HepG2 (cell line): ENCODE measurements around the gene POLG2. TPM values are rescaled to one million over a fixed set of nuclear protein-coding genes. Genes with fewer than 3 reads are reported as not detected.

Source experiments
- ATAC-seq: fragments of 200-7000 bp; cut with Tn5 transposase; 3 replicates; pipeline ENCODE4 v1.9.1; 2020; ENCODE audit warnings: mild to moderate bottlenecking, moderate library complexity
- BruUV-seq: library from RNA; stranded (reverse); fragments of 400-500 nt; replicated peaks from 2 replicates; lab custom pipeline; 2021; lab: Mats Ljungman, UMichigan
- CTCF ChIA-PET: fragments of 300-600 bp; formaldehyde crosslinking; extraction: SDS; loops from one replicate; lab custom pipeline; 2021; ENCODE audit warnings: low total read pairs, inconsistent platforms, low intra/inter-chr PET ratio; lab: Yijun Ruan, JAX
- POLR2A ChIA-PET: fragments of 350-600 bp; sonication (Branson Sonifier 250); formaldehyde crosslinking; loops from one replicate; lab custom pipeline; 2020; ENCODE audit warnings: antibody characterized with exemption, inconsistent platforms; lab: Yijun Ruan, JAX
- DNase-seq: peaks from one replicate; pipeline ENCODE4 v3.0.0-alpha.2; 2015; ENCODE audit warnings: low spot score
- FAIRE-seq: peaks from 3 replicates; lab custom pipeline; 2011; peaks lifted over from hg19 to GRCh38; lab: Jason Lieb, UNC
- H2AFZ ChIP-seq: one replicate; pipeline ENCODE4 v1.6.1; 2011; ENCODE audit warnings: low read length, inconsistent platforms
- H3K27ac ChIP-seq: fragments of 300-600 bp; 3 replicates; pipeline ENCODE4 v1.8.0; 2011; ENCODE audit warnings: mixed run types, mild to moderate bottlenecking, mixed read lengths, low read length, inconsistent platforms; ENCODE audit not compliant: insufficient read depth; ENCODE audit errors: extremely low read length
- H3K27me3 ChIP-seq, 2 experiments: fragments of 200-600 bp in 1 of 2; 2 replicates in 1 of 2; 3 replicates in 1 of 2; pipeline versions ENCODE4 v1.6.0 to v1.8.0; 2011; ENCODE audit warnings: low read length in 2 of 2, mild to moderate bottlenecking in 2 of 2, moderate library complexity in 2 of 2, inconsistent platforms in 1 of 2; ENCODE audit not compliant: insufficient read depth in 2 of 2, control insufficient read depth in 1 of 2
- H3K36me3 ChIP-seq, 2 experiments: fragments of 200-600 bp in 1 of 2; replicated peaks in 1 of 2; 2 replicates in 1 of 2; 3 replicates in 1 of 2; pipeline versions ENCODE4 v1.5.1 to v1.8.0; 2011; ENCODE audit warnings: low read length in 2 of 2, inconsistent platforms in 1 of 2; ENCODE audit not compliant: insufficient read depth in 2 of 2, control insufficient read depth in 1 of 2
- H3K4me1 ChIP-seq: 2 replicates; pipeline ENCODE4 v1.5.1; 2012; ENCODE audit warnings: low read length, inconsistent platforms; ENCODE audit not compliant: insufficient read depth
- H3K4me2 ChIP-seq: 2 replicates; pipeline ENCODE4 v1.6.0; 2011; ENCODE audit warnings: low read depth, low read length, inconsistent platforms
- H3K4me3 ChIP-seq, 3 experiments: fragments of 200-600 bp in 1 of 3; sonication (generic), shearing (Covaris generic) in 1 of 3; replicated peaks in 1 of 3; 2 replicates each; pipeline ENCODE4 v1.5.1; 2011 to 2016; ENCODE audit warnings: low read length in 3 of 3, inconsistent platforms in 2 of 3, low read depth in 2 of 3, mild to moderate bottlenecking in 2 of 3, control low read depth in 1 of 3, mixed read lengths in 1 of 3; ENCODE audit not compliant: insufficient read depth in 1 of 3
- H3K79me2 ChIP-seq: one replicate; pipeline ENCODE4 v1.6.1; 2011; ENCODE audit warnings: low read length, inconsistent platforms; ENCODE audit not compliant: insufficient read depth
- H3K9ac ChIP-seq: 2 replicates; pipeline ENCODE4 v1.6.0; 2011; ENCODE audit warnings: mild to moderate bottlenecking, low read depth, low read length, inconsistent platforms; ENCODE audit not compliant: insufficient read depth
- H3K9me3 ChIP-seq: 2 replicates; pipeline ENCODE4 v1.5.1; 2012; ENCODE audit warnings: mild to moderate bottlenecking, low read length
- H4K20me1 ChIP-seq: 2 replicates; pipeline ENCODE4 v1.6.0; 2011; ENCODE audit warnings: inconsistent platforms, mild to moderate bottlenecking, low read length, moderate library complexity; ENCODE audit not compliant: insufficient read depth
- CBFB ChIP-seq: sonication (generic); formaldehyde crosslinking; IDR thresholded peaks from 2 replicates; pipeline ENCODE4 v1.4.0; 2020; ENCODE audit warnings: missing genetic modification reagents
- FUBP1 ChIP-seq: sonication (generic); formaldehyde crosslinking; IDR thresholded peaks from 2 replicates; pipeline ENCODE4 v1.5.1; 2020; ENCODE audit warnings: missing genetic modification reagents, mild to moderate bottlenecking, borderline replicate concordance
- GATA4 ChIP-seq: sonication (generic); IDR thresholded peaks from 2 replicates; pipeline ENCODE4 v1.6.1; 2016; ENCODE audit warnings: antibody characterized with exemption, low read depth, borderline replicate concordance
- JUNB ChIP-seq: sonication (generic); formaldehyde crosslinking; IDR thresholded peaks from 2 replicates; pipeline ENCODE4 v1.8.0; 2022; ENCODE audit warnings: missing genetic modification reagents, mild to moderate bottlenecking, borderline replicate concordance
- KDM4B ChIP-seq: sonication (generic); formaldehyde crosslinking; IDR thresholded peaks from 2 replicates; pipeline ENCODE4 v1.4.0; 2020; ENCODE audit warnings: missing genetic modification reagents
- MXD4 ChIP-seq: IDR thresholded peaks from 2 replicates; pipeline ENCODE4 v1.6.1; 2016; ENCODE audit warnings: mild to moderate bottlenecking, missing biosample characterization, missing genetic modification reagents
- POLR2A ChIP-seq, 2 experiments: IDR thresholded peaks; 2 replicates each; pipeline ENCODE4 v1.6.1; 2011; ENCODE audit warnings: low read depth in 2 of 2, low read length in 2 of 2, mild to moderate bottlenecking in 1 of 2, moderate library complexity in 1 of 2; ENCODE audit not compliant: insufficient read depth in 1 of 2
- RBM22 ChIP-seq: fragments of 200-400 bp; formaldehyde crosslinking; optimal IDR thresholded peaks from 2 replicates; pipeline ENCODE3; 2017; ENCODE audit warnings: mild to moderate bottlenecking, low read length, moderate library complexity
- RFX3 ChIP-seq: IDR thresholded peaks from 2 replicates; pipeline ENCODE4 v1.6.1; 2016; ENCODE audit warnings: missing biosample characterization, missing genetic modification reagents
- SKI ChIP-seq: fragments of 450-650 bp; IDR thresholded peaks from one replicate; pipeline ENCODE4 v1.6.1; 2018; ENCODE audit warnings: mild to moderate bottlenecking; ENCODE audit not compliant: partially characterized antibody
- ZBTB34 ChIP-seq: sonication (generic); formaldehyde crosslinking; IDR thresholded peaks from 2 replicates; pipeline ENCODE4 v1.8.0; 2022; ENCODE audit warnings: mild to moderate bottlenecking, missing genetic modification reagents
- ZFP1 ChIP-seq: IDR thresholded peaks from 2 replicates; pipeline ENCODE4 v1.6.1; 2016
- ZIK1 ChIP-seq: sonication (generic); formaldehyde crosslinking; IDR thresholded peaks from 2 replicates; pipeline ENCODE4 v1.5.0; 2020; ENCODE audit warnings: mild to moderate bottlenecking, low read depth, missing genetic modification reagents, borderline replicate concordance
- ZNF121 ChIP-seq: sonication (generic); formaldehyde crosslinking; IDR thresholded peaks from 2 replicates; pipeline ENCODE4 v1.5.0; 2020; ENCODE audit warnings: mild to moderate bottlenecking, missing genetic modification reagents
- ZNF205 ChIP-seq: IDR thresholded peaks from 2 replicates; pipeline ENCODE4 v1.6.1; 2018; ENCODE audit warnings: missing biosample characterization, missing genetic modification reagents
- ZNF225 ChIP-seq: sonication (generic); formaldehyde crosslinking; IDR thresholded peaks from 2 replicates; pipeline ENCODE4 v1.4.0; 2020; ENCODE audit warnings: mild to moderate bottlenecking, missing genetic modification reagents
- ZNF543 ChIP-seq: sonication (generic); formaldehyde crosslinking; IDR thresholded peaks from 2 replicates; pipeline ENCODE4 v1.4.0; 2020; ENCODE audit warnings: mild to moderate bottlenecking, missing genetic modification reagents
- ZNF567 ChIP-seq: sonication (generic); formaldehyde crosslinking; IDR thresholded peaks from 2 replicates; pipeline ENCODE4 v1.8.1; 2023; ENCODE audit warnings: mild to moderate bottlenecking, missing genetic modification reagents, borderline replicate concordance
- WGBS: methylation state at CpG from one replicate; pipeline ENCODE4 v1.1.6; 2017; ENCODE audit warnings: low lambda C conversion rate; 5-methylcytosine and 5-hydroxymethylcytosine counted together
- in situ Hi-C: cut with HindIII; loops from 2 replicates; pipeline ENCODE4 v1.10.0; 2017; ENCODE audit warnings: low pct_unique_long_range_greater_than_20kb; ENCODE audit not compliant: extremely low pct_ligation_motif_present
- intact Hi-C: fragments of 100-400 bp; cut with micrococcal nuclease; formaldehyde crosslinking; loops from one replicate; pipeline ENCODE4 v1.10.0; 2022; ENCODE audit not compliant: unreplicated experiment
- polyA plus RNA-seq, 8 experiments: library from polyadenylated mRNA; depleted of rRNA in 3 of 8; stranded (reverse) in 7 of 8; unstranded in 1 of 8; fragments of >200 nt; fragmentation: Illumina TruSeq in 4 of 8; extraction: Trizol in 4 of 8; gene quantifications; 2 replicates each; pipeline versions ENCODE4 v1.2.1 to v1.2.3, GENCODE V29; 2011 to 2016; ENCODE audit warnings: low read depth in 4 of 8, missing spikeins in 1 of 8, mixed read lengths in 1 of 8; ENCODE audit not compliant: insufficient read depth in 1 of 8
- total RNA-seq, 5 experiments: library from RNA; depleted of rRNA; stranded (reverse); fragments of >200 nt; fragmentation: Illumina TruSeq; extraction: Trizol; gene quantifications; 2 replicates each; pipeline ENCODE4 v1.2.3, GENCODE V29; 2016; ENCODE audit warnings: low read depth in 1 of 5

The POLG2 gene
- total and polyA plus RNA-seq, 2 of the 13 experiments (the other 11 are each of a cell fraction or from before 2014, with no cell fraction given): 21.1 to 25.5 TPM

GRCh38 chr17:64540118-64540776, 43.4 kb upstream of the POLG2 start:
- ChIA-PET POLR2A (interaction anchor here (0.8 kb wide), 1 partner anchor 34 kb away, joined by 4 read pairs; the partner anchor contains the start of genes CEP95 and DDX5), CTCF (no interaction called here)
- no peak overlapping the region for H3K27ac ChIP-seq
- 98% methylated on average over 4 of the region's 5 CpGs for WGBS
- ATAC-seq (peak; percentile 47), FAIRE-seq (no peak), DNase-seq (peak; percentile 12)
- no peak overlapping the region for H2AFZ ChIP-seq
- no peak overlapping the region for H3K4me3 ChIP-seq
- H3K4me2 ChIP-seq: no peak overlapping the region
- H3K9me3 ChIP-seq: no peaks in the 10 kb centered on the region
- H4K20me1 ChIP-seq: no peaks in the 10 kb centered on the region; the same call in 1 of the 2 replicates
- no peaks in the 10 kb centered on the region for H3K79me2 ChIP-seq
- peaks cover 5 to 23% of the 10 kb centered on the region in 2 experiments; a peak in 4 of 5 replicates for H3K36me3 ChIP-seq
- BruUV-seq: no TSS peak
- no peak overlapping the region for H3K9ac ChIP-seq
- peaks cover 4% of the 10 kb centered on the region; the same call in 1 of the 2 replicates for H3K4me1 ChIP-seq
- H3K27me3 ChIP-seq: no peaks in the 10 kb centered on the region
- in situ Hi-C loops (loop anchor here (25.0 kb wide), 1 partner anchor 97 kb away; no protein-coding TSS in a partner anchor), intact Hi-C loops (no loop called here)
- TF ChIP-seq FUBP1 (CRISPR knock-in tag) (0 out of 2 replicates have a peak, but pooled peaks have one; percentile 46), ZNF205 (no peak), RFX3 (CRISPR knock-in tag) (no peak), POLR2A (IDR thresholded peaks at IDR 0.05; ENCODE audit: insufficient read depth in 1 of 2, low read depth in 2 of 2, low read length in 2 of 2) (peak in 1 of 2 experiments; percentile 40; a peak in 2 of 4 replicates), ZIK1 (CRISPR knock-in tag) (no peak), SKI (peak; percentile 12), ZNF567 (CRISPR knock-in tag) (0 out of 2 replicates have a peak, but pooled peaks have one; percentile 45), ZNF225 (CRISPR knock-in tag) (no peak), MXD4 (CRISPR knock-in tag) (no peak), RBM22 (peak; percentile 45), JUNB (no peak), ZNF543 (CRISPR knock-in tag) (no peak), ZBTB34 (CRISPR knock-in tag) (no peak), ZFP1 (CRISPR knock-in tag) (no peak), GATA4 (no peak), ZNF121 (peak; percentile 84), KDM4B (no peak), CBFB (no peak)
